GM19324 (cell line): Measurements from ENCODE around the gene CMYA5.
"Not testable (repeated sequence)": the region's sequence is repeated elsewhere in the genome, so short reads cannot be mapped to it uniquely, and the experiment has no call there.

Source experiments
- ATAC-seq: cut with Tn5 transposase; IDR thresholded peaks from one replicate; pipeline ENCODE4 v1.9.1; 2021; ENCODE audit warnings: mild to moderate bottlenecking, moderate library complexity; ENCODE audit not compliant: unreplicated experiment, low FRiP score

CMYA5 gene

GRCh38 chr5:79699763-79700400, 10.2 kb downstream of the CMYA5 start:
- ATAC-seq, result peak; percentile 93

- ATAC-seq, result no peak
Observed at GRCh38 chr5:79702606-79703380, 13.2 kb downstream of the CMYA5 start.

GRCh38 chr5:79703381-79703645, 13.7 kb downstream of the CMYA5 start:
- no peak for ATAC-seq

- ATAC-seq, result no peak
Observed at GRCh38 chr5:79704553-79704952, 14.9 kb downstream of the CMYA5 start.

- no peak for ATAC-seq
Observed at GRCh38 chr5:79705632-79706031, 16.0 kb downstream of the CMYA5 start.

- not testable (repeated sequence) for ATAC-seq
Observed at GRCh38 chr5:79706317-79706716, 16.7 kb downstream of the CMYA5 start.

GRCh38 chr5:79707535-79707934, 17.9 kb downstream of the CMYA5 start:
- ATAC-seq, result no peak

- no peak for ATAC-seq
Observed at GRCh38 chr5:79712741-79713140, 23.1 kb downstream of the CMYA5 start.

- ATAC-seq, result no peak
Observed at GRCh38 chr5:79713727-79714126, 24.1 kb downstream of the CMYA5 start.

GRCh38 chr5:79716839-79717238, 27.2 kb downstream of the CMYA5 start:
- ATAC-seq, result no peak

GRCh38 chr5:79720096-79720495, 30.5 kb downstream of the CMYA5 start:
- ATAC-seq, result no peak

- ATAC-seq, result no peak
Observed at GRCh38 chr5:79727451-79728355, 38.1 kb downstream of the CMYA5 start.

GRCh38 chr5:79728396-79728795, 38.8 kb downstream of the CMYA5 start:
- ATAC-seq, result no peak

- no peak for ATAC-seq
Observed at GRCh38 chr5:79729679-79730078, 40.0 kb downstream of the CMYA5 start.

- no peak for ATAC-seq
Observed at GRCh38 chr5:79730564-79730963, 40.9 kb downstream of the CMYA5 start.

GRCh38 chr5:79731775-79732174, 42.1 kb downstream of the CMYA5 start:
- ATAC-seq, result no peak

- ATAC-seq, result no peak
Observed at GRCh38 chr5:79736528-79737514, 47.2 kb downstream of the CMYA5 start.

- no peak for ATAC-seq
Observed at GRCh38 chr5:79738349-79738748, 48.7 kb downstream of the CMYA5 start.

- ATAC-seq, result no peak
Observed at GRCh38 chr5:79742549-79743136, 53.0 kb downstream of the CMYA5 start.
